Uterus (tissue), 2 donors: ENCODE measurements around the gene JAKMIP2.

Experiments
- POLR2A ChIP-seq, 2 donors: fragments of 450-650 bp; IDR thresholded peaks; one replicate each; pipeline ENCODE4 v1.6.1; 2016; ENCODE audit warnings: antibody characterized with exemption in 2 of 2, mild to moderate bottlenecking in 1 of 2, moderate library complexity in 1 of 2
- TF ChIP-seq, protein P1 (sequence below), 4 experiments: fragments of 200-600 bp in 2 of 4; fragments of 450-650 bp in 2 of 4; sonication (generic) in 2 of 4; IDR thresholded peaks; one replicate each; pipeline ENCODE4 v1.5.1; 2016 to 2019; ENCODE audit warnings: antibody characterized with exemption in 4 of 4, mild to moderate bottlenecking in 2 of 4, moderate library complexity in 1 of 4

- TF ChIP-seq, protein P1, sequence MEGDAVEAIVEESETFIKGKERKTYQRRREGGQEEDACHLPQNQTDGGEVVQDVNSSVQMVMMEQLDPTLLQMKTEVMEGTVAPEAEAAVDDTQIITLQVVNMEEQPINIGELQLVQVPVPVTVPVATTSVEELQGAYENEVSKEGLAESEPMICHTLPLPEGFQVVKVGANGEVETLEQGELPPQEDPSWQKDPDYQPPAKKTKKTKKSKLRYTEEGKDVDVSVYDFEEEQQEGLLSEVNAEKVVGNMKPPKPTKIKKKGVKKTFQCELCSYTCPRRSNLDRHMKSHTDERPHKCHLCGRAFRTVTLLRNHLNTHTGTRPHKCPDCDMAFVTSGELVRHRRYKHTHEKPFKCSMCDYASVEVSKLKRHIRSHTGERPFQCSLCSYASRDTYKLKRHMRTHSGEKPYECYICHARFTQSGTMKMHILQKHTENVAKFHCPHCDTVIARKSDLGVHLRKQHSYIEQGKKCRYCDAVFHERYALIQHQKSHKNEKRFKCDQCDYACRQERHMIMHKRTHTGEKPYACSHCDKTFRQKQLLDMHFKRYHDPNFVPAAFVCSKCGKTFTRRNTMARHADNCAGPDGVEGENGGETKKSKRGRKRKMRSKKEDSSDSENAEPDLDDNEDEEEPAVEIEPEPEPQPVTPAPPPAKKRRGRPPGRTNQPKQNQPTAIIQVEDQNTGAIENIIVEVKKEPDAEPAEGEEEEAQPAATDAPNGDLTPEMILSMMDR (IDR thresholded peaks at IDR 0.05): no peak
- TF ChIP-seq POLR2A (IDR thresholded peaks at IDR 0.05): no peak
Observed at GRCh38 chr5:147555176-147555575, 227.4 kb downstream of the JAKMIP2 start.
